ENCODE measurements around the gene RNU6-9. TPM values are rescaled to one million over a fixed set of nuclear protein-coding genes. Genes with fewer than 3 reads are reported as not detected.
"Not testable (repeated sequence)": the region's sequence is repeated elsewhere in the genome, so short reads cannot be mapped to it uniquely, and the experiment has no call there.

Gene RNU6-9
- total RNA-seq, 1 experiment from 2014 or later, result not detected

DNA sequence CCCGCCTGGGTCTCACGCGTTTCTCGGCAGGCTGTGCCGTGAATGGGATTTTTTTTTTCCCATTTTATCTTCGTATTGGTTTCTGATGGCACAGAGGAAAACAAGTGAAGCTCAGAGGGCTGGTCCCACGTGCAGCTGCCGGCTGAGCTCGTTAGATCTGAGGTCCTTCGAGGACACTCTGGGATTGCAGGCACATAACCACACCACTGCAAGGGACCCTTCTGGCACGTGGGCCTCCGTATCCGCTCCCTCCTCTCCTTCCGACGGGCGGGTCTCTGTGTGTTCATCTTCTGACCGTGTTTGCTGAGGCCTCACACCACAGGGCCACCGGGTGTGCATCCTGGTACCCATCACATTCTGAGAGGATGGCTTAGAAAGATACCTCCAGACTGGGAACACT is 17.2 kb upstream of the RNU6-9 start:
- in situ Hi-C loops (cut with HindIII; ENCODE audit: low sequenced_read_pairs), result no loop called here
- no peak for DNase-seq (ENCODE audit: low spot score)

GRCh38 chr19:876780-877314 is 16.4 kb upstream of the RNU6-9 start:
- no peak for DNase-seq (ENCODE audit: low spot score)
- in situ Hi-C loops (cut with HindIII; ENCODE audit: low sequenced_read_pairs), result no loop called here

DNA sequence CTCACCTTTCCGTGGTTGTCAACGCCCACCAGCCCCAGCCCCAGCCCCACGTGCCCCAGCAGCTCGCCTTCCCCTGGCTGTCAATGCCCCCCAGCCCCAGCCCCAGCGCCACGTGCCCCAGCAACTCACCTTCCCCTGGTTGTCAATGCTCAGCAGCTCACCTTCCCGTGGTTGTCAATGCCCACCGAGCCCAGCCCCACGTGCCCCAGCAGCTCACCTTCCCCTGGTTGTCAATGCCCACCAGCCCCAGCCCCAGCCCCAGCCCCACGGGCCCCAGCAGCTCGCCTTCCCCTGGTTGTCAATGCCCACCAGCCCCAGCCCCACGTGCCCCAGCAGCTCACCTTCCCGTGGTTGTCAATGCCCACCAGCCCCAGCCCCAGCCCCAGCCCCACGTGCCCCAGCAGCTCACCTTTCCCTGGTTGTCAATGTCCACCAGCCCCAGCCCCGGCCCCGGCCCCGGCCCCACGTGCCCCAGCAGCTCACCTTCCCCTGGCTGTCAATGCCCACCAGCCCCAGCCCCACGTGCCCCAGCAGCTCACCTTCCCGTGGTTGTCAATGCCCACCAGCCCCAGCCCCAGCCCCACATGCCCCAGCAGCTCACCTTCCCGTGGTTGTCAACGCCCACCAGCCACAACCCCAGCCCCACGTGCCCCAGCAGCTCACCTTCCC is 15.2 kb upstream of the RNU6-9 start:
- DNase-seq (ENCODE audit: low spot score); in situ Hi-C loops (cut with HindIII; ENCODE audit: low sequenced_read_pairs): not testable (repeated sequence)

DNA sequence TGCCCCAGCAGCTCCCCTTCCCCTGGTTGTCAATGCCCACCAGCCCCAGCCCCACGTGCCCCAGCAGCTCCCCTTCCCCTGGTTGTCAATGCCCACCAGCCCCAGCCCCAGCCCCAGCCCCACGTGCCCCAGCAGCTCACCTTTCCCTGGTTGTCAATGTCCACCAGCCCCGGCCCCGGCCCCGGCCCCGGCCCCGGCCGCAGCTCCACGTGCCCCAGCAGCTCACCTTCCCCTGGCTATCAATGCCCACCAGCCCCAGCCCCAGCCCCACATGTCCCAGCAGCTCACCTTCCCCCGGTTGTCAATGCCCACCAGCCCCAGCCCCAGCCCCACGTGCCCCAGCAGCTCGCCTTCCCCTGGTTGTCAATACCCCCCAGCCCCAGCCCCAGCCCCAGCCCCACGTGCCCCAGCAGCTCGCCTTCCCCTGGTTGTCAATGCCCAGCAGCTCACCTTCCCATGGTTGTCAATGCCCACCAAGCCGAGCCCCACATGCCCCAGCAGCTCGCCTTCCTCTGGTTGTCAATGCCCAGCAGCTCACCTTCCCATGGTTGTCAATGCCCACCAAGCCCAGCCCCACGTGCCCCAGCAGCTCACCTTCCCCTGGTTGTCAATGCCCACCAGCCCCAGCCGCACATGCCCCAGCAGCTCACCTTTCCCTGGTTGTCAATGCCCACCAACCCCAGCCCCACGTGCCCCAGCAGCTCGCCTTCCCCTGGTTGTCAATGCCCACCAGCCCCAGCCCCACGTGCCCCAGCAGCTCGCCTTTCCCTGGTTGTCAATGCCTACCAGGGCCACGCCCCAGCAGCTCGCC is 14.3 kb upstream of the RNU6-9 start:
- in situ Hi-C loops (cut with HindIII; ENCODE audit: low sequenced_read_pairs), result not testable (repeated sequence)

GRCh38 chr19:879711-880438 is 13.4 kb upstream of the RNU6-9 start:
- in situ Hi-C loops (cut with HindIII; ENCODE audit: low sequenced_read_pairs), result no loop called here
- DNase-seq (ENCODE audit: low spot score), result no peak

More for the DNA sequence above, 14.3 kb upstream of the RNU6-9 start:
- not testable (repeated sequence) for DNase-seq (ENCODE audit: low spot score)

DNA sequence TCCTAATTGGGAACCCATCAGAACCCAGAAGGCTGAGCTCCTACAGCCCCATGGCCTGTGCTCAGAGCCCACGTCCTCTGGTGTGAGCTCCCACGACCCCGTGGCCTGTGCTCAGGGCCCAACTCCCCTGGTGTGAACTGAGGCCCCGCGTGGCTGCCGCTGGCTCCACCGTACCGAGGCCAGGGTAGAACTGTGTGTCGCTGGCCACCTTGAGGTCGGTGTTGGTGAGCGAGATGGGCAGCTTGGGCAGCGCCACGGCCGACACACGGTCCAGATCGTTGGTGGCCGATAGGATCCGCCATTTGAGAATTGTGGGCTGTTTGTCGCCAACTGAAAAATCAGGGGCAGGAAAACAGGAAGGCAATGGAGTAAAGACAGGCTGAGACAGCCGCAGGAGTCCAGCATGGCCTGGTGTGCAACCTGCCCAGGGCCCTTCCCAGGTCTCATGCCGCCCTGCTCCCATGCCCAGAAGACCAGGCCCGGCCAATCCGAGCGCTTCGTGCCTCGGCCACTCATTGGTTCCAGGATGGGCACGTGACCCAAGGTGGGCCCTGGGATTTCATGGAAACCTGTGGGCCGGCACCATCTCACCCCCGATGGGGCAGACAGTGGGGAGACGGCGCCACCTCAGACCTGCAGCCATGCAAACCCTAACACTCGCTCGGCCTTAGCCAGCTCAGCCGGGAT is 11.8 kb upstream of the RNU6-9 start:
- in situ Hi-C loops (cut with HindIII; ENCODE audit: low sequenced_read_pairs), result no loop called here
- DNase-seq (ENCODE audit: low spot score), result no peak

DNA sequence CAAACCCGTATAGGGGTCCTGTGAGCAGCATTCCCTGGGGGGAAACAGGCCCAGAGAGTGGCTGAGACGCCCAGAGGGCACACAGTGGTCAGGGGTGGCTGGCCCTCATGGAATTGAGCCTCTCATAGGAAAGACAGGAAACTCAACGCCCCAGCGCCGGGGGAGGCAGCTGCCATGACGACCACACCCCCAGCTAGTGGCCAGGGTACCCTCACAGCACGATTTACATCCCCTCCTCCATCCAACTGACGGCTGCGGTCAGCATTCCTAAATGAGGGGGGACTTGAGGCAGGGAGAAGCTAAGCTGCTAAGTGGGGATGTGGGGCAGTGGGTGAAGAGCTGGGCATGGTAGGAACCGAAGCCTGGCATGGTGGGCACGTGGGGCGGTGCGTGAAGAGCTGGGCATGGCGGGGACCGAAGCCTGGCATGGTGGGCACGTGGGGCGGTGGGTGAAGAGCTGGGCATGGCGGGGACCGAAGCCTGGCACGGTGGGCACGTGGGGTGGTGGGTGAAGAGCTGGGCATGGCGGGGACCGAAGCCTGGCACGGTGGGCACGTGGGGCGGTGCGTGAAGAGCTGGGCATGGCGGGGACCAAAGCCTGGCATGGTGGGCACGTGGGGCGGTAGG is 10.3 kb upstream of the RNU6-9 start:
- in situ Hi-C loops (cut with HindIII; ENCODE audit: low sequenced_read_pairs), result no loop called here
- DNase-seq (ENCODE audit: low spot score), result no peak

- in situ Hi-C loops (cut with HindIII; ENCODE audit: low sequenced_read_pairs), result no loop called here
- DNase-seq (ENCODE audit: low spot score), result peak; percentile 71
These were observed 9.5 kb upstream of the RNU6-9 start for GRCh38 chr19:883661-884211.

DNA sequence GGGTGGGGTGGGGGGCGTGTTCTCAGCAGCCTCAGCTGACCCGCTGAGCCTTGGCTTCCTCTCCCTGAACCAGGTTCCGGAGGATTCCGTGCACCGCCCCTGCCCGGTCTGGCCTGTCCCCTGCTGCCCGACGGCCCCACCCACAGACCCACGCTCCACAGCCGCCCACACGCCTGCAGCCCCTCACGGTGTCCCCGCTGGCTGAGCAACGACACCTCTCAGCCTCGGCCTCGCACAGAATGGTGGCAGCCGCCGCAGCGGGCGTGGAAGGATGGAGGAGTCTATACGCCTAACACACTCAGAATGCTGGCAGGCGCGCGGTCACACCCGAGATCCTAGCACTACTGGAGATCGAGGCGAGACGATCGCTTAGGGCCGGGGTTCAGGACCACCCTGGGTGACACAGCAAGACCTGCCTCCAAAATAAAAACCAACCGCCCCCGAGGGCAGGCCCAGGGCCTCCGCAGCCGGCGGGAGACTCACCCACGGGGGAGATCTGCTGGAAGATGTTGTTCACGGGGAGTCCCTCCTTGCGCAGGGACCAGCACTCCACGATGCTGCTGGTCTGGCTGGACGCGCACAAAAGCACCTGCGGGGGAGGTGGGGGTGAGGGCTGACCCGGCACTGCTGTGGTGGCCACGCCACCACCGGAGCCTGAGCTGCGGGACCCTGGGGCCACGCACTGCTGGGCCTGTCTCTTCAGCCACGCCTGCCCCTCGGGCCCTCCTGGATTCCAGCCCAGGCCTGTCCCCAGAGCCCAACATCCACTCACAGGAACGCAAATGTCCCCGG is 8.7 kb upstream of the RNU6-9 start:
- in situ Hi-C loops (cut with HindIII; ENCODE audit: low sequenced_read_pairs), result no loop called here
- DNase-seq (ENCODE audit: low spot score), result no peak

- no peak for DNase-seq (ENCODE audit: low spot score)
- in situ Hi-C loops (cut with HindIII; ENCODE audit: low sequenced_read_pairs), result no loop called here
These were observed 7.6 kb upstream of the RNU6-9 start for GRCh38 chr19:885536-886224.

- in situ Hi-C loops (cut with HindIII; ENCODE audit: low sequenced_read_pairs), result no loop called here
- DNase-seq (ENCODE audit: low spot score), result peak; percentile 40
These were observed 6.2 kb upstream of the RNU6-9 start for GRCh38 chr19:887072-887471.

DNA sequence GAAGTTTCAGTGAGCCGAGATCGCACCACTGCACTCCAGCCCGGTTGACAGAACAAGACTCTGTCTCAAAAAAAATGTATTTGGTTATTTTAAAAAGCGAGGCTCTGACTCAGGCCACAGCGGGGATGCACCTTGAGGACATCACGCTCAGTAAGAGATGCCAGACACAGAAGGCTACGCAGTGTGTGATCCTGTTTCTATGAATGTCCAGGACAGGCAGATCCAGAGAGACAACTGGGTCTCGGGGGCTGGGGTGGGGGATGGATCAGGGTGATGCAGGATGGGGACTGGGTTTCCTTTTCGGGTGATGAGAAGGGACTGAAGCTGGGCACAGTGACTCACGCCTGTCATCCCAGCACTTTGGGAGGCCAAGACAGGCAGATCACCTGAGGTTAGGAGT is 5.7 kb upstream of the RNU6-9 start:
- DNase-seq (ENCODE audit: low spot score), result peak; percentile 34
- in situ Hi-C loops (cut with HindIII; ENCODE audit: low sequenced_read_pairs), result no loop called here

DNA sequence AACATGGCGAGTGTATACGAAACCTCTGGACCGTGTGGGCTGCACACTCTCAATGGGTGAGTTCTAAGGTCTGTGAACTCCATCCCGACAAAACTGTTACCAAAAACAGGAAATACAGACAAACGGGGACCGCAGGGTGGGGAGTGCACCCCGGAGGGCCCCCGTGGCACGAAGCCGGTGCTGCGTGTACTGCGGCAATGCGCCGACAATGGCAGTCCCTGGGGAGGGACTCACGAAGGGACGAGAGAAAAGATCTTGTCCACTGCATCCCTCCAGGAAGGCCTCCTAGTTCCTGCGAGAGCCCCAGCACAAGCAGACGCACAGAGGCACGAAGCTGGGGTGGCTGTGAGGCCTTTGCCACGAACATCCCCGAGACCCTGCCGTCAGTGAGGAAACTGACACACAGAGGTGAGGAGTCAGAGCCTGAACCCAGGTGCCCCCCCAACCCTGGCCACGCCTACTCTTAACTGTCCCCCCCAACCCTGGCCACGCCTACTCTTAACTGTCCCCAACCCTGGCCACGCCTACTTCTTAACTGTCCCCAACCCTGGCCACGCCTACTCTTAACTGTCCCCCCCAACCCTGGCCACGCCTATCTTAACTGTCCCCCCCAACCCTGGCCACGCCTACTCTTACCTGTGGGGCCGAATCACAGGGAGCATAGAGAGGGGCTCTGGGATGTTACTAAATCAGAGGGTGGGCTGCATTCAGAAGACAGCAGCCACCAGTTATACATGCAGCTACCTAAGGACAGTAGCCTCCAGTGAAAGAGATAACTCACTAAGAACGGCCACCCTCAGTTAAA is 4.5 kb upstream of the RNU6-9 start:
- no peak for DNase-seq (ENCODE audit: low spot score)
- in situ Hi-C loops (cut with HindIII; ENCODE audit: low sequenced_read_pairs), result no loop called here

- no peak for DNase-seq (ENCODE audit: low spot score)
- in situ Hi-C loops (cut with HindIII; ENCODE audit: low sequenced_read_pairs), result no loop called here
These were observed 3.5 kb upstream of the RNU6-9 start for GRCh38 chr19:889662-890295.

DNA sequence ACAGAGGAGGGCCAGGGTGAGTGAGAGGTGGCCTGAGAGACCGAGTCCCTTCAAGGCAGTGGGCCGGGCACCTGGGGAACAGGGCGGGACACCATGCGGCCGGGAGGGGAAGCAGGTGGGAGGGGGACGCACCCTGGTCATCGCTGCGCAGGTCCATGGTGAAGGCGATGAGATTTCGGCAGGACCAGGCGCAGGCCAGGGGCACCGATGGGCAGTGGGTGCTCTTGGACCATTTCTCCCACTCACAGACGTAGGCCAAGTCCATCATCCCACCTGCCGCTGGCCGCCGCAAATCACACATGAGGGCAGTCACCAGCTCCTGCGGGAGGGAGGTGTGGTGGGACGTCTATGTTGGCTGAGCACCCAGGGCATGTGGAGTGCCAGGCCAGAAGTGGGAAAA is 2.5 kb upstream of the RNU6-9 start:
- in situ Hi-C loops (cut with HindIII; ENCODE audit: low sequenced_read_pairs), result no loop called here
- DNase-seq (ENCODE audit: low spot score), result no peak

Measured in G401 (cell line).